Purkinje cell (primary cell): ENCODE measurements around the gene C21orf91. TPM values are rescaled to one million over a fixed set of nuclear protein-coding genes. Genes with fewer than 3 reads are reported as not detected.

ENCODE experiments used
- polyA plus RNA-seq: library from polyadenylated mRNA; unstranded; fragments of >200 nt; fragmentation: Nextera tagmentation; gene quantifications from 2 replicates; pipeline ENCODE4 v1.2.1, GENCODE V29; 2014

C21orf91 gene
- 3.2 and 4.0 TPM in 2 replicates for polyA plus RNA-seq

DNA sequence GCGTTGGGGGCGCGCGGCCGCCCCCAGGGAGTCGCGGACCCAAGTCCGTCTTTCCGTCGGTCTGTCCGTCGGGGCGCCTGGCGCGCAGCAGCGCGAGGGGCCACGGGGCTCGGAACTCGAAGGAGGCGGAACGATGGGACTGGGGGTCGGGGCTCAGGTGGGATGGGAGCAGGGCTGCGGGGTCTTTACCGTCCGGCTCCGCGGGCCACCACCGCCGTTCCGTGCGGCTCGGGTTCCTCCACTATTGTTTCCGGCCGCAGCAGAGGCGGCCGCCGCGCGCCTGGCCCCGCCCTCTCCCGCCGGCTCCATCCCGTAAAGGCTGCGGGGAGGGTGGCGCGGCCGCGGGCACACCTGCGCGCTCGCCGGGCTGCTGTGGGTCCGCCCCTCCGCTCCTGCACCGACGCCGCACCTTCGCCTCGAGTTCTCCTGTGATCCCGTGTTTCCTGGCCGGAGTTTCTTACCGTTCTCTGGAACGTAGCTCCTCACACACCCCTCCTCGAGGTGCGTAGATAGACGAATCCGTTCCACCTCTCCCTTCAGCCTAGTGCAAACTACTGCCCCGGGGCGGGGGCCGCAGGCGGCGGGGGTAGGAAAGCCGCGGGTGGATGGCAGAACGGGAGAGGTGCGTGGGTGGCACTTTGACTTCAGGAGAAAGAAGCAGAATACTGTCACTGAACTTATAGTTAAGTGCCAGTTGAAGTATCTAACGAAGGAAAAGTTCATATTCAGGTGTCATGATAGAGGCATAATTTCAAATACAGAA is at the start of gene C21orf91:
C21orf91 (minus strand) TSS at position 243 of the 763 bp plus-strand sequence. CDS start 1,038 bp downstream, outside the sequence.

Other genes with a start within 250 kb of the C21orf91 start
- 3.1 and 4.4 TPM in 2 replicates for gene BTG3, start 206.5 kb downstream of the C21orf91 start, polyA plus RNA-seq